NCI-H1436 (cell line): Measurements from ENCODE around the gene STAB2.
A peak's percentile ranks its signal among the peaks of the same experiment; 100 is the strongest.

Experiments
- DNase-seq: peaks from one replicate; lab custom pipeline; 2025; lab: John Stamatoyannopoulos, UW

STAB2 gene

DNA sequence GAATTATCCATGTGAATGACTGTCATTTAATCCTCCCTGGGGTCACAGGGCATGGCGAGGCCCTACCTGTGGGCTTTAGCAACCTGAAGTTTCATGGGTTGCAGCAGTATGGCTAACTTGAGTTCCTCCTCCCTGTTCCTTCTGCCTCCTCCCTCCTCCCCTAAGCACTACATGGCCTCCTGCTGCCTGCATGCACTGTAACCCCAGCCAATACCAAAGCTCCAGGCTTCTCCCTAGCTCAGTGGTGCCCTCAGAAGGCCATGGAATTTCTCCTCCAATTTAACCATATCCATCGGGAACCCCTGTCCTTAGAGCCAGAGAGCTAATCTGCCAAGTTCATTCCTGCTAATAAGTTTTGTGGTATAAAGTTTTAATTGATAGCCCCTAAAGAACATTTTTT lies 158.9 kb downstream of the STAB2 start:
- DNase-seq, result no peak

DNA sequence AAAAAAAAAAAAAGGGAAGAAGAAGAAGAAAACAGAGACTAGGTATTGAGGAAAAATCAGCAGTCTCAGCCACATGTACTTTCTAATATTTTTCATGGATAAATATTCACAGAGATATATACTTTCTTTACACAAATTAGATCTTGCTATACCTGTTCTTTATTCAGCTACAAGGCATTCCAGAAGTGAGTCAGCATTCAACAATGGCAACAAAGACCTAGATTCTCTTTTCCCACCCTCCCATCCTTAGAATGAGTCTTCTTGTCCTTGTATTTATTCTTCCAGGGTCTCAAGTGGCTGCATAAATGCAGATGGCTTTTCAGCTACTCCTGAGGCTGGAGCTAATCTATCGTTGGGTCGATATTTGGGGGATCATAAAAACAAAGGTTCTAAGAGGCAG lies 160.9 kb downstream of the STAB2 start:
- no peak for DNase-seq

GRCh38 chr12:103748875-103749274 lies 161.8 kb downstream of the STAB2 start:
- DNase-seq, result no peak

DNA sequence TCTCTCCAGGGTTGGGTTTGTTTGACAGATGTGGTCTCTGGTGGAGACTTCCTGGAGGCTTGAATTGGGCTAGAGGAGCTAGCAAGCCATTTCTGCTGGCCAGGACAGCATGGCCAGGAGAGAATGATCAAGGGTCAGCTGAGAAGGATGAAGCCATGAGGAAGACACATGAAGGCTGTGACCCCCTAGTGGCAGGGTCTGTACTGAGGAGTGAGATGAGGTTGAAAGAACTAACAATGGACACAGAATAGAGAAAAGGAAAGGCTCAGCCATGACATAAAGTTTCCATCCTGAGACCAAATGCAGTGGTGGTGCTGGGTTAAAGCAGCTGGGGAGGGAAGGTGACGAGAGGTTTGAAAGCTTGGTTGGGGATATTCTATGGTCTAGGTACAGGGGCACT lies 164.1 kb downstream of the STAB2 start:
- DNase-seq, result no peak

DNA sequence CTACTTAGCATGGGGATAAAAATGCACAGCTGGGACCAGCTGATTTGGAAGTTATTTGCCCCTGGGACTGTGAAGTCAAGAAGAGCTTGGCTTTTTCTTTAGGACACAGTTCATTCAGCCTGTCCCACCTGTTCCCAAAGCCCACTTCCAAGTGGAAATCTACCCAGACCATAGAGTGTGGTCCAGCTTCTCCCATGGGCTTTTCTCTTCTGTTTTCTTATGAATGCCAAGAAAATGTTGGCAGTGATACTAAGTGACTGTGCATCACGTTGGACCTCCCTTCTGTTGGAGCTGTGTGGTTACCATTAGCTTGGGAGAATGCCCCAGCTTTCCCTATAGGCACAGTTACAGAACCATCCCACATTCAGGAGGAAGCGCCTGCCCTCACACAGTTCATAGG lies 164.5 kb downstream of the STAB2 start:
- DNase-seq, result no peak

GRCh38 chr12:103755425-103755824 lies 168.4 kb downstream of the STAB2 start:
- no peak for DNase-seq

DNA sequence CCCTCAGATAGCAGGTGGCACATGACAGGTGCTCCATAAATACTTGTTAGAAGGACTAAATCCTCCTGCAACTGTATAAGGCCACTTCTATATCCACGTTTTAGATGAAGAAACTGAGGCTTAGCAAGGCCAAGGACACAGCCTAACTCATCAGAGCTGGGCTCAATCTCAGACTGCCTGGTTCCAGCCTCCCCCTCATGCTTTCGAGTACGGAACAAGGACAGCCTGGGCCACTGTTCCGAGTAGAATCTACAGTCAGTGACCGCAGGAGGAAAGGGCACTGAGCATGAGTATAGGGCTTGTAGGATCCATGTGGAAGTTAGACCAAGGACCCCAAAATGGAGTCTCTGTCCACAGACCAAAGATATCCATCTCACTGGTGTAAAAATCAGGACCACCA lies 169.4 kb downstream of the STAB2 start:
- DNase-seq, result no peak

DNA sequence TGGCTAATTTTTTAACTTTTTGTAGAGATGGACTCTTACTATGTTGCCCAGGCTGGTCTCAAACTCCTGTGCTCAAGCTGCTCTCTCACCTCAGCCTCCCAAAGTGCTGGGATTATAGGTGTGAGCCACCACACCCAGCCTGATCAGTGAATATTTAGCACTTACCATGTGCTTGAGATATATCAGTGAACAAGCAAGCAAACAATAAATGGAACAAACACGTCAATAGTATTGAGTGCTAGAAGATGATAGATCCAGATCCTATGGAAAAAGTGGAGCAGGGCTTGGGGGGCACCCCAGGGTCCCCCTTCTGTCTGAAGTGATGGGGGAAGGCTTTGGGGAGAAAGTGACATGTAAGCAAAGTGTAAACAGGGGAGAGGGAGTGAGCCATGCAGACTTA lies 170.2 kb downstream of the STAB2 start:
- no peak for DNase-seq

DNA sequence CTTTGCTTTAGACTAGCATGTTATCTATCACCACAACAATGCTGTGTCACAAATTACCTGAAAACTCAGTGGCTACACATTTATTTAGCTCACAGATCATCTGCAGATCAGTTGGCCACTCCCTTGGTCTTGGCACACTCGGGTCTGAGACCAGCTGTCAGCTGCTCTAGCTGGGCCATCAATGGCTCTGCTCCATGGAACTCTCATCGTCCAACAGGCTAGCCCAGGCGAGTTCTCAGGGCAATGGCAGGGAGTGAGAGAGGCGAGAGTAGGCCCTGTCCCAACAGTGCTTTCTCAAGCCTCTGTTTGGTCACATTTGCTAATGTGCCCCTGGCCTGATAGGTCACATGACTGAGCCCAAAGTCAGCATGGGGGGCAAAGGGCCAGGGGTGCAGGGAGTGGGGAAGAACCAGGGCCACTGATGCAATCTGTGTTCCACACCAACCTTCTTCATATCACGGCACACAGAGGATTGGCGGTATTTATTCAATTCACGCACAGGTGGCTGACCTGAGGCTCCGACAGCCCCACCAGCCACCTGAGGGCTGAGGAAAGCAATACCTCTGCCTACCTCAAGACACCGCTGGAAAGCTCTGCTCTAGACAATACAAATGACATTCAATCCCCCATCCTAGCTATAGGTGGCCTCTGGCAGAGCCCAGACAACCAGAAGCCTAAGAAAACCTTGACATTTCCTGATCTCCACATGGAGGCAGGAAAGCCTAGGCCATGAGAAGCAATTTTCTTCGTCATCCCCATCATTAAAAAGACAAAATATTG lies 171.4 kb downstream of the STAB2 start:
- no peak for DNase-seq

- no peak for DNase-seq
These were observed 175.4 kb downstream of the STAB2 start for GRCh38 chr12:103762473-103762872.

DNA sequence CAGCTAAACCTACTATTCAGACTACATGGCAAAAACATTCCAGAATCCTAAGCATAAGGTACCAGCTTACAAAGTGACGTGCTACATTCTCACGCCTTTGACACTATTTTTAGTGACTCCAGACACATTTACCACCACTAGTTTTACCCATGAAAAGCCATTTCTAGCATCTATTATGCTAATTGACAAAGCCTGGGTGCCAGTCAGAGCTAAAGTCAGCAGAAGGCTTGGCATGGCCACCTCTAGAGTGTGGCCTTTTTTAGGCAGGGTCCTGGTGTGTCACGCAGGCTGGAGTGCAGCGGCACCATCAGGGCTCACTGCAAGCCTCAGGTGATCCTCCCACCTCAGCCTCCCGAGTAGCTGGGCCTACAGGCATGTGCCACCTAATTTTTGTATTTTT lies 178.2 kb downstream of the STAB2 start:
- DNase-seq, result no peak

DNA sequence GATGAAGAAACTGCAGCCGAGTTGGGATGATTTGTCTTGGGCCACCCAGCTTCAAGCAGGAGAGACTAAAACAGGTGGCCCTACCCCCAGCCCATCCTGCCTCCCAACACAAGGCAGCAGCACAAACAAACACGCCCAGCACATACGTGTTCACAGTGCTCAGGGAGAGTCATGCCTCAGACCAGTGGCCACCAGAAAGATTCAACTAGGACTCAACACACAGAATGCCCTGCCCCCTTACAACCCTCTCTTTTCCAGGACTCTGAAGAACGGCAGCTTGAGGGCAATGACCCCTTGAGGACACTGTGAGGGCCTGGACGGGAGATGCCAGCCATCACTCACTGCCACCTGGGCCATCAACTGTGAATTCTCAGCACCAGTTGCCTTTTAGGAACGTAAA lies 179.0 kb downstream of the STAB2 start:
- DNase-seq, result no peak

DNA sequence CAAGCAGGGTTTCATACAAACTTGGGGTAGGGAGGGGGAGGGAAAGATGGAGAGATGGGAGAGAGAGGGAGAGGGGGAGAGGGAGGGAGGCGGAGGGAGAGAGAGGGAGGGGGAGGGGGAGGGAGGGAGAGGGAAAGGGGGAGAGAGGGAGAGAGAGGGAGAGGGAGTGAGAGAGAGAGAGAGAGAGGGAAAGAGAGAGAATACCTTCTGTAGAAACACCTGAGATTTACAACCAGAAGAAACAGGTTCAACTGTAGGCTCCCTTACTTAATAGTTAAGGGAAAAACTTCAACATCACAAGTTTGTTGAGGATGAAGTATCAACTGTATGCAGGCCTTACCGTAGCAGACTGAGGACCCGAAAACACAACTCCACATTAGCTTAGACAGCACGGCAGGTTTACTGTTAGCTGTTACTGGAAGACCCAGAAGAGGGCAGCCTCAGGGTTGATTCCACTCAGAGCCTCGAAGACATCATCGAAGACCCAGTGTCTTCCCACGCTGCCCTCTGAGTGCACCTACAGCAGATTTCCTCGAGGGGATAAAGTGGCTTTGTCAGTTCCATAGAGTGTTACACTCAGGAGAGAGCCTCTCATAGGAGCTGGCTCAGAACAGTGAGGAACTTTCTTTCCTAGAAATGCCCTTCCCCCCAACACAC lies 181.5 kb downstream of the STAB2 start:
- peak; percentile 4 for DNase-seq

DNA sequence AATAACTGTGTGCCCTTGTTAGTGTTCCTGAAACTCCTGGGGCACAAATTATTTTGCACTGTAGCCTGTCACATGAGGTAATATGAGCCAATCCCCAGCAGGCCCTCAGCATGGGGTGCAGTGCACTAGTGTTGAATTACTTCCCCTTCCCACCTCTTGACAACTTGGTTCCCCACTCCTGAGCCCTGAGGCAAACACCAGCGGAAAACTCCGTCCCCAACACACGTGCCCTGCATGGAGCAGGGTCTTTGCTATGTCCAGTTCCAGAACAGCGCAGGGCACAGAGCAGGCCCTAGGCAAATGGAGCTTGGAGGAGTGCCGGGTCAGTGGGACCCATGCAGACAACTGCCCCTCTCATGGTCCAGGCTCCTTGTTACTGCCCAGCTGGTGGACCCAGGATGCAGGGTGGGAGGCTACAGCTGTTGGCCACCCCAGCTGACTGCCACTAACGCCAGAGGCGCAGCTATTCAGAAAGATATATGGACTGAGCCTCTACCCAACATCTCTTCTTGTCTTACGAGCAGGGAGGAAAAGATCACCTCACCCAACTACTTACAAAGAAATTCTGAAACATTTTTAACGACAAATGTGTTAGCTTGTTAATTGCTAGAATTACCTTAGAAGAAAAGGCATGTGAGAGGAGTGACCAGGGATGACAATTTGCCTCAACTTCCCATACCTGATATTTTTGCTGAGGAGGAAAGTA lies 182.3 kb downstream of the STAB2 start:
- DNase-seq, result no peak

DNA sequence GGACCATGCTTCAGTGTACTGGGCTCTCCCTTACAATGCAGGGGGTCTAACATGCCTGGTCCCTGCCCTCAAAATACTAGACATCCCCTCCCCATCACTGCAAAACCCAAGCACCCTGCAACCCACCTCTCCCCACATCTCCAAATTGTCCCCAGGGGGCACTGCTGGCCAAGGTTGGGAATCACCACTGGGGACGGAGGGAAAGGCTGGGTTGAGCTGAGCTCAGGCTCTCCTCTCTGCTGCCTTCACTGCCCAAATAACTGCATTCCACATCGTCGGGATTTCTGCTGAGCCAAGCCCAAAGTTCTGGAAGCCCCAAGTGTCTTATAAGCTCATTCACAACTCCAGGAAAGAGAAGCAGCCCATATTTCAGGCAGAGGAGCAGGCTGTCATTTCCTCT lies 184.4 kb downstream of the STAB2 start:
- peak; percentile 3 for DNase-seq

DNA sequence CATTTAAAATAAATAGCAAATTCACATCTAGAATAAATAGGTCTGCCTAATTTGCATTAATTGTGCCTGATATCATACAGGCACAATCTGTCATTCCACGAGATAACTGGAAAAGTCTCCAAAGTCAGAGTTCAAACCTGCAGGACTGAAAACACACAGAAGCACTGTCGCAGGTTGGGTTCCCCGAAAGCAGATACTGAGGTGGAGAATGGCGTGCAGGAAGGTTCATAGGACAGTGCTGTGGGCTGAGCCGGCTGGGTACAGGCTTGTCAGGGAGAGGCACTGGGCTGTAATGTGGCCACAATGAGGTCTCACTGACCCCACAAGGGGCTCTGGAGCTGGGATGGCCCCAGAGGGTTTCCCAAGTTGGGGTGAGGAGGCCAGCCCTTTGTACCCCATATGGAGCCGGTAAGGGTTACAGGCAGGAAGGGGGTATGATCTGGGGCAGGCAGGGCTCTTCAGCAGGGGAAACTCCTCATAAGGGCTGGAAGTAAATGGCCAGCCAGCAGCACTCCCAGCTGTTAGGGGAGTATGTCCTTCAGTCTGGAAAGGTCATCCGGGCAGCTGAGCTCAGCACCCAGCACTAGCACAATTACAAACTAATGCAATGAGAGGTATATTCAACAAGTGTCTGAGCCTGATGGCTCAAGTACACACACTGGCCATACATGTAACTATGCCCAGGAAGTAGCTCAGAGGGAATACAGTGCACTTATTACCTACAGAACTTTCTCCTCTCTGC lies 185.5 kb downstream of the STAB2 start:
- DNase-seq, result no peak

DNA sequence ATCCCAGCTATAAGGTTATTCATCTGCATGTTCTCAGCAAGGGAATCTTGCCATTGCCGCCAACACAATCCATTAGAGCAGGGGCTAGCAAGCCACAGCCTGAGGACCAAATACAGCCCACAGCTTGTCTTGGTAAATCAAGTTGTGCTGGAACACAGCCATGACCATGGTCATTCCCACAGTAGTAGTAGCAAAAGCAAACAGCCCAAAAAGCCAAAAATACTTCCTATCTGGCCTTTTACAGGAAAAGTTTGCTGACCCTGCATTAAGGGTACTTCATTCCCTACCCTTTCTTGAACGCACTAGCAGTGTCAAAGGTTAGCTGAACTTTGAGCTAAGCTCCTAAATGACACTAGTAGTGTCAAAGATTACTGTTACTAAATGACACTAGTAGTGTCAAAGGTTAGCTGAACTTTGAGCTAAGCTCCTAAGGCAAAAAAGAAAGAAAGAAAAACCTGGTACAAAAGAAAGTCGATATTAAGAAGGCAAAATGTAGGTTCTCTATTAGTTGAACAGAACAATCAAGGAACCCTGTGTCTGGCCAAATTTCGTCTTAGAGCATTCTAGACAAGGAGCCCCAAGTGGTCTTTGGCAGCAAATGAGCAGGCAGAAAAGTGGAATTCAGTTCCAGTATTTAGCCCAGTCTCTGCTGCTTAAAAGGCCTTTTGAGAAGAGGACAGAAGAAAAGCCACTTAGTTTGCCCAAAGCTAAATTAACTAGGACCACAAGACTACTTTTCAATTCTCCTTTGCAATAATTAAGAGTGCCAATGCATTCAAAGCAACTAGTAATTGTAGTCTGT lies 186.2 kb downstream of the STAB2 start:
- no peak for DNase-seq

DNA sequence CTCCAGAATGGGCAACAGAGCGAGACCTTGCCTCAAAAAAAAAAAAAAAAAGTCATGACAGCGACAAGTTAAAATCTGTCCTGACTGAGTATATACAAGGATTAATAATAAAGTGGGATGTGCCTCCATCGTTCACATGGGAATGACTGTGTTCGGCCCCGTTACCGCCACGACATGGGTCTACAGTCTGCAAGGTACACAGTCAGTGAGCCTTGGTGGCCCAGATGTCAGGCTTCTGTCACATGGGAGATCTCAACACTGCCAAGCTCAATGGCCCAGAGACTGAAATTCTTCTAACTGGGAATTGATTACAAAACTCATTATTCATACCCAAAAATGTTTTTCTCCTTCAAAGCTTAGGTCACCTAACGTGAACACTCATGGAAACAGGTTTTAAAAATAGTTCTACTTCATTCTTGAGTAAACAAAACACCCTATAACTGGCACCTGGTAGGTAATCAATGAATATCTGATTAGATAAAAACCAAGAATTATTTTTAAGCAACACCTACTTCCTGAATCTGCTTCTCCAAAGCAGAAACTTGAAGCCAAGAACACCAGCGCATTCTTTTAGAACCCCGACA lies 188.0 kb downstream of the STAB2 start:
- DNase-seq, result no peak

DNA sequence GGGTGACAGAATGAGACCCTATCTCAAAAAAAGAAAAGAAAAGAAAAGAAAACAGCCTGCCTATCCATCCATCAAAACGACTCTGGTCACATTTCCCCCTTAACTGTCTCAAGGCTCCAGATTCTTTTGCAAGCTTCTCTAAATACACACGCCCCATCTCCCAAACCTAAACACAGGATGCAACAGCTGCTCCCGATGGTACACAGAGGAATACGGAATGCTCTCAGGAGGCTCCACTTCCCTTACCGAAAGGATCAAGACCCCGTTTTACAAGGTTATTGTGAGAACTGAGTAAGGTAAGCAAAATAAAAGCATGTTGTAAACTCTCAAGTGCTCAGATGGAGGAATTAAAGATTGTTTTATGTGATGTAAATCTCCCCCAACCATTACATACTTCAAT lies 191.7 kb downstream of the STAB2 start:
- no peak for DNase-seq

GRCh38 chr12:103779410-103780092 lies 192.5 kb downstream of the STAB2 start:
- no peak for DNase-seq

GRCh38 chr12:103780093-103780440 lies 193.0 kb downstream of the STAB2 start:
- no peak for DNase-seq
